Raji (cell line): Measurements from ENCODE around the gene FMN1.

Experiments used
- POLR2A ChIP-seq: IDR thresholded peaks from 2 replicates; pipeline ENCODE4 v1.6.1; 2011; ENCODE audit warnings: low read depth, low read length, control low read depth; ENCODE audit not compliant: insufficient read depth

Gene FMN1

GRCh38 chr15:33150971-33151370 lies 43.5 kb downstream of the FMN1 start:
- no peak for TF ChIP-seq POLR2A

- TF ChIP-seq POLR2A, result no peak
These were observed 44.0 kb downstream of the FMN1 start for GRCh38 chr15:33150431-33150941.

GRCh38 chr15:33149919-33150318 lies 44.6 kb downstream of the FMN1 start:
- TF ChIP-seq POLR2A, result no peak

GRCh38 chr15:33148129-33148751 lies 46.3 kb downstream of the FMN1 start:
- TF ChIP-seq POLR2A, result no peak

DNA sequence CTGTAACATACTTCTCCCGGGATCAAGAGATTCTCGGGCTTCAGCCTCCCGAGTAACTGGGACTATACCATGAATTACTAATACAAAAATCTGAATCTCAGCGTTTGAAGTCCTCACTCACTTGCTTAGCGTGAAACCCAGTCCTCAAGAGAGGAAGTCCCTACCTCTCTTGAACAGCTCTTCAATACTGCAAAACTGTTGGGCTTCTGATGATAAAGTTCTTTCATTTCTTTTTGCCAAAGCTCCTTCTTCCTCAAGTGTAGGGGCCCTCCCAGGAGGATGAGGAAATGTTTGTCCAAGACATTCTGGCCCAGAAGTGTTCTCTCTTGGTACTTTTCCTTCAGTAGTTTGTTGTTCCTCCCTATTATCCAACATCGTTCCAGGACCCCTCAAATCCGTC lies 48.5 kb downstream of the FMN1 start:
- TF ChIP-seq POLR2A, result no peak

GRCh38 chr15:33145447-33145846 lies 49.1 kb downstream of the FMN1 start:
- TF ChIP-seq POLR2A, result no peak

DNA sequence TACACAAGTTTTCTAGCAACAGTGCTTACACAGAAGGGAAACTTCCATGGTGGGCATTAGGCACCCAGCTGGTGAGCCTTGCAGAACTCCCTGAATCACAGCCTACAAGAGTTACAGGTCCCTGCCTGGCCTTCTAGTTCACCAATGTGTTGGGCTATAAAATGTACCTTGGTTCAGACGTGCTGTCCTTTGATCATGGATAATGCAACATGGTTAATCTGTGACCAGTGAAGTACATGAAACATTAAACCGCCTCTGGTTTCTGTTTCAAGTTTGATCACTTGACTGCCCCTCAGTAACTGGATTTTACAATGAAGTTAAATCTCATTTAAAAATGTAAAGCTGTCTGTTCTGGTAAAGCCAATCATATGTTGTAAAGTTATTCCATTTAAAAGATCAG lies 51.8 kb downstream of the FMN1 start:
- no peak for TF ChIP-seq POLR2A

- no peak for TF ChIP-seq POLR2A
These were observed 56.5 kb downstream of the FMN1 start for GRCh38 chr15:33138000-33138399.

DNA sequence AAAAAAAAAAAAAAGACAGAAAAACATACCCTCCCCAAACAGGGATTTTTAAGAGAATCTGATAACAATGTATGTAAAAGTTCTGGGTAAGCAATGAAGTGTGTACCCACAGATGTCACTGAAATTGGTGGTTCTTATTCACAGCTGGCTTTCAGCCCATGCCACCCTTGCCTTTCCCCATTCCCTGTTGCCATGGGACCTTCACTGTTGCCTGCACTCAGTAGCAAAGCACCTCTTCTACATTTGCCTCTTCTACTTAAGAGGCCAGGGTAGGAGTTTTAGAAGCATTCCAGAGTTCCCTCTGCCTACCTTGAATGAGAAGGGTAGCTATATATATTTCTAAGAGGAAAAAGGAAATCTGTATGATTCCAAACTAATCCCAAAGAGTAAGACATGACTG lies 57.4 kb downstream of the FMN1 start:
- no peak for TF ChIP-seq POLR2A

GRCh38 chr15:33136353-33136752 lies 58.2 kb downstream of the FMN1 start:
- no peak for TF ChIP-seq POLR2A

DNA sequence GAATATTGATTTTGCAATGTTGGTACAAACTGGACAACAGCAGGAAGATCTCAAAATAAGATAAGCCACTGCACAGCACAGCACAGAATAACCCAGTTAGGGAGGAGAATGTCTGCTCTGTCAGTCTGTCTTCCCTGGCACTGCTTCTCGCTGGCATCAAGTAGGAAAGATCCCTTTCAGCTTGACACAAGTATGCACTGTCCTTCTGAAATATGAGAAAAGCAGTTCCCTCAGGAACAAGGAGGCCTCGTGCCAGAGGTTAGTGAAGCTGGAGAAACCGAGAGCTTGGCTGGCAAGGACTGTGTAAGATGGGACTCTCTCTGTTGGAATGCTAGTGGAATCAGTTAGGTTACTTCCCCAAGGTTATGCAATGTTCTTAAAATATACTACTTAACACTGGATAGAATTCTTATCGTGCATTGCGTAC lies 59.1 kb downstream of the FMN1 start:
- TF ChIP-seq POLR2A, result no peak

DNA sequence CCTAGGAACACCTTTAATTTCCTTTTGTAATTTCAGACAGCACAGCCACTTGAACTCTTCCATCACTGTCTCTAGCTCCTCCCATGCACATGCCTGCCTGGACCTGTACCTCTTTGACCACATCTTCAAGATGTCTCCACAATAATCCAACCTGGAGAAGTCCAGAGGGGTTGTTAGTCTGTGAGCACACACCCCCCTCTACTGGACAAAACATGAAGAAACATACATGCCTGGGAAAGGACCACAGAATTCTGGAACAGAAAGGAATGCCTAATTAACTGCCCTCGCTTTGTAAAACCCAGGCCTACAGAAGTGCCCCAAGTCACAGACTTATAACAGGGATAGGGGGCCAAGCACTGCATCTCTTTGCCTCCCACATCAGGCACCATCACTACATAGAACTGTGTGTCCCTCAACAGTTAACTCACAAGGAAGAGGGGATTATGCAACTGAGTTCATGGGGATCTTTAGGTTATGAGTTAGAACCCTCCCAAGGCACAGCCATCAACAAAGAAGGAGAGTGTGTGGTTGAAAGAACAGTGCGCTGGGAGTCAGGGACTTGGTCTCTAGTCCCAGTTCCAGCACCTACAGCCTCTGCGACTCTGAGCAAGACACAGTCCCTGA lies 61.7 kb downstream of the FMN1 start:
- no peak for TF ChIP-seq POLR2A

DNA sequence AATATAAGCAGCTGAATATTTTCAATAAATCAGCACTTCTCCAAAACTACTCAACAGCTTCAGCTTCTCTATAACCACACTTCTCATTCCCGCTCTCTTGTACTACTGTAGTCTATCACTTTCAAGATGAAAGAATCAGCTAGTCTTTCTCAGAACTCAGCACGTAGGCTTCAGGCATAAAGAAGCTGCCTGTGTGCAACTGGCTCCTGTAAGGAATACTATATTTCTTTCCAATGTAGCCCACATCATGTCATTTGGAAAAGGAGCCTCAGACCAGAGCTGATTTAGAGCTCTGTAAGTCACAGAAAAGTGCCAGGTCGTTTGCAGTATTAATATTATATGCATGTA lies 62.3 kb downstream of the FMN1 start:
- TF ChIP-seq POLR2A, result no peak

- TF ChIP-seq POLR2A, result no peak
These were observed 62.8 kb downstream of the FMN1 start for GRCh38 chr15:33131552-33132232.

- no peak for TF ChIP-seq POLR2A
These were observed 67.8 kb downstream of the FMN1 start for GRCh38 chr15:33126559-33127290.

- TF ChIP-seq POLR2A, result no peak
These were observed 68.5 kb downstream of the FMN1 start for GRCh38 chr15:33125894-33126537.

GRCh38 chr15:33124811-33125210 lies 69.7 kb downstream of the FMN1 start:
- TF ChIP-seq POLR2A, result no peak
